Astrocyte (in vitro differentiated cells and primary cell): Measurements from ENCODE around the gene TRABD2A. TPM values are rescaled to one million over a fixed set of nuclear protein-coding genes. Genes with fewer than 3 reads are reported as not detected.

Source experiments
- DNase-seq: peaks from one replicate; pipeline ENCODE4 v3.0.0-alpha.2; 2010; ENCODE audit warnings: low read depth
- FAIRE-seq: peaks from 2 replicates; lab custom pipeline; 2011; peaks lifted over from hg19 to GRCh38; lab: Jason Lieb, UNC
- H2AFZ ChIP-seq: 2 replicates; pipeline ENCODE4 v1.6.0; 2012; ENCODE audit warnings: low read depth, low read length, inconsistent platforms
- H3K27ac ChIP-seq: 2 replicates; pipeline ENCODE4 v1.5.1; 2011; ENCODE audit warnings: low read depth, low read length, inconsistent platforms
- H3K27me3 ChIP-seq: 2 replicates; pipeline ENCODE4 v1.6.0; 2011; ENCODE audit warnings: low read length, inconsistent platforms; ENCODE audit not compliant: insufficient read depth
- H3K36me3 ChIP-seq: 2 replicates; pipeline ENCODE4 v1.5.1; 2011; ENCODE audit warnings: low read length, inconsistent platforms; ENCODE audit not compliant: insufficient read depth
- H3K4me1 ChIP-seq: 2 replicates; pipeline ENCODE4 v1.5.1; 2011; ENCODE audit warnings: low read length, inconsistent platforms; ENCODE audit not compliant: insufficient read depth
- H3K4me2 ChIP-seq: 2 replicates; pipeline ENCODE4 v1.6.0; 2012; ENCODE audit warnings: low read length, inconsistent platforms
- H3K4me3 ChIP-seq: 2 replicates; pipeline ENCODE4 v1.5.1; 2011; ENCODE audit warnings: low read depth, mild to moderate bottlenecking, low read length, inconsistent platforms; ENCODE audit not compliant: insufficient read depth
- H3K79me2 ChIP-seq: 2 replicates; pipeline ENCODE4 v1.6.0; 2012; ENCODE audit warnings: mild to moderate bottlenecking, low read length, inconsistent platforms; ENCODE audit not compliant: insufficient read depth
- H3K9ac ChIP-seq: 2 replicates; pipeline ENCODE4 v1.6.0; 2012; ENCODE audit warnings: mild to moderate bottlenecking, low read length, inconsistent platforms
- H3K9me3 ChIP-seq: 2 replicates; pipeline ENCODE4 v1.5.1; 2012; ENCODE audit warnings: low read depth, mild to moderate bottlenecking, low read length, inconsistent platforms; ENCODE audit not compliant: insufficient read depth
- H4K20me1 ChIP-seq: 2 replicates; pipeline ENCODE4 v1.6.0; 2012; ENCODE audit warnings: low read length, inconsistent platforms; ENCODE audit not compliant: insufficient read depth
- H3K27ac Mint-ChIP-seq: one replicate; pipeline ENCODE4 v1.8.0; 2021; ENCODE audit warnings: mild to moderate bottlenecking, mixed read lengths; ENCODE audit not compliant: unreplicated experiment
- H3K27me3 Mint-ChIP-seq: one replicate; pipeline ENCODE4 v1.8.0; 2021; ENCODE audit warnings: low read depth, mixed read lengths; ENCODE audit not compliant: unreplicated experiment
- H3K36me3 Mint-ChIP-seq: one replicate; pipeline ENCODE4 v1.8.0; 2021; ENCODE audit warnings: low read depth, mixed read lengths; ENCODE audit not compliant: unreplicated experiment
- H3K4me1 Mint-ChIP-seq: one replicate; pipeline ENCODE4 v1.8.0; 2021; ENCODE audit warnings: low read depth, mixed read lengths; ENCODE audit not compliant: unreplicated experiment
- H3K4me3 Mint-ChIP-seq: one replicate; pipeline ENCODE4 v1.8.0; 2021; ENCODE audit warnings: mild to moderate bottlenecking, moderate library complexity, mixed read lengths; ENCODE audit not compliant: unreplicated experiment
- H3K9me3 Mint-ChIP-seq: one replicate; pipeline ENCODE4 v1.8.0; 2021; ENCODE audit warnings: mild to moderate bottlenecking, mixed read lengths; ENCODE audit not compliant: unreplicated experiment
- EZH2 ChIP-seq: IDR thresholded peaks from 2 replicates; pipeline ENCODE4 v1.6.1; 2012; ENCODE audit warnings: mild to moderate bottlenecking, low read length, inconsistent platforms; ENCODE audit not compliant: insufficient read depth
- total RNA-seq: library from RNA; stranded (reverse); gene quantifications from 2 replicates; pipeline ENCODE4 v1.2.1, GENCODE V29; 2021
- TF ChIP-seq, protein P1 (sequence below): IDR thresholded peaks from 2 replicates; pipeline ENCODE4 v1.5.1; 2011; ENCODE audit warnings: low read depth, mild to moderate bottlenecking, inconsistent platforms, low read length, moderate library complexity; ENCODE audit not compliant: insufficient read depth

TRABD2A gene
- total RNA-seq, 1 donor from 2014 or later = 2.6 TPM

DNA sequence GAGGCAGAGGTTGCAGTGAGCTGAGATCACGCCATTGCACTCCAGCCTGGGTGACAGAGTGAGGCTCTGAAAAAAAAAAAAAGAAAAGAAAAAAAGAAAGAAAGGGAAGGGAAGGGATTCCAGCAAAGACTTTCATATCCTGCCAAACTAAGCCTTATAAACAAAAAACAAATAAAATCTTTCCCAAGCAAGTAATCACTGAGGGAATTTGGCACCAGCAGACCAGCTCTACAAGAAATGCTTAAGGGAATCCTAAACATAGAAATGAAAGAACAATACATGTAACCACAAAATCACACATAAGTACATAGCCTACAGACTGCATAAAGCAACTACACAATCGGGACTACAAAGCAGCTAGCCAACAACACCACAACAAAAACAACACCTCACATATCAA, 79.1 kb downstream of the TRABD2A start:
- H4K20me1 ChIP-seq = no peaks in the 10 kb centered on the region
- H3K27me3 ChIP-seq = no peaks in the 10 kb centered on the region
- H3K27me3 Mint-ChIP-seq = no peaks in the 10 kb centered on the region
- H3K4me2 ChIP-seq = no peak overlapping the region
- H3K9me3 ChIP-seq = no peaks in the 10 kb centered on the region
- H3K4me1 ChIP-seq = peaks cover 3% of the 10 kb centered on the region
- no peak overlapping the region for H2AFZ ChIP-seq
- no peak overlapping the region for H3K9ac ChIP-seq
- H3K4me1 Mint-ChIP-seq = peaks cover 3% of the 10 kb centered on the region
- H3K36me3 Mint-ChIP-seq = no peaks in the 10 kb centered on the region
- no peak overlapping the region for H3K27ac Mint-ChIP-seq
- TF ChIP-seq EZH2 = no peak
- TF ChIP-seq, protein P1, sequence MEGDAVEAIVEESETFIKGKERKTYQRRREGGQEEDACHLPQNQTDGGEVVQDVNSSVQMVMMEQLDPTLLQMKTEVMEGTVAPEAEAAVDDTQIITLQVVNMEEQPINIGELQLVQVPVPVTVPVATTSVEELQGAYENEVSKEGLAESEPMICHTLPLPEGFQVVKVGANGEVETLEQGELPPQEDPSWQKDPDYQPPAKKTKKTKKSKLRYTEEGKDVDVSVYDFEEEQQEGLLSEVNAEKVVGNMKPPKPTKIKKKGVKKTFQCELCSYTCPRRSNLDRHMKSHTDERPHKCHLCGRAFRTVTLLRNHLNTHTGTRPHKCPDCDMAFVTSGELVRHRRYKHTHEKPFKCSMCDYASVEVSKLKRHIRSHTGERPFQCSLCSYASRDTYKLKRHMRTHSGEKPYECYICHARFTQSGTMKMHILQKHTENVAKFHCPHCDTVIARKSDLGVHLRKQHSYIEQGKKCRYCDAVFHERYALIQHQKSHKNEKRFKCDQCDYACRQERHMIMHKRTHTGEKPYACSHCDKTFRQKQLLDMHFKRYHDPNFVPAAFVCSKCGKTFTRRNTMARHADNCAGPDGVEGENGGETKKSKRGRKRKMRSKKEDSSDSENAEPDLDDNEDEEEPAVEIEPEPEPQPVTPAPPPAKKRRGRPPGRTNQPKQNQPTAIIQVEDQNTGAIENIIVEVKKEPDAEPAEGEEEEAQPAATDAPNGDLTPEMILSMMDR = no peak
- peaks cover 5% of the 10 kb centered on the region for H3K9me3 Mint-ChIP-seq
- H3K36me3 ChIP-seq = no peaks in the 10 kb centered on the region
- DNase-seq (no peak), FAIRE-seq (no peak)
- H3K27ac ChIP-seq = no peak overlapping the region
- H3K4me3 Mint-ChIP-seq = no peak overlapping the region
- no peaks in the 10 kb centered on the region for H3K79me2 ChIP-seq
- H3K4me3 ChIP-seq = no peak overlapping the region

GRCh38 chr2:84800194-84800805, 80.6 kb downstream of the TRABD2A start:
- TF ChIP-seq EZH2 = no peak
- TF ChIP-seq, protein P1 = no peak
- no peak overlapping the region for H3K27ac Mint-ChIP-seq
- no peak overlapping the region for H3K4me3 ChIP-seq
- H3K36me3 Mint-ChIP-seq = no peaks in the 10 kb centered on the region
- no peaks in the 10 kb centered on the region for H3K79me2 ChIP-seq
- no peaks in the 10 kb centered on the region for H3K4me1 ChIP-seq
- H3K27me3 ChIP-seq = no peaks in the 10 kb centered on the region
- H3K27ac ChIP-seq = no peak overlapping the region
- H3K4me1 Mint-ChIP-seq = no peaks in the 10 kb centered on the region
- H3K9me3 ChIP-seq = no peaks in the 10 kb centered on the region
- H3K9ac ChIP-seq = no peak overlapping the region
- H3K36me3 ChIP-seq = no peaks in the 10 kb centered on the region
- H3K4me2 ChIP-seq = no peak overlapping the region
- DNase-seq (no peak), FAIRE-seq (no peak)
- no peaks in the 10 kb centered on the region for H4K20me1 ChIP-seq
- H3K27me3 Mint-ChIP-seq = no peaks in the 10 kb centered on the region
- H2AFZ ChIP-seq = no peak overlapping the region
- H3K9me3 Mint-ChIP-seq = peaks cover 5% of the 10 kb centered on the region
- H3K4me3 Mint-ChIP-seq = no peak overlapping the region

DNA sequence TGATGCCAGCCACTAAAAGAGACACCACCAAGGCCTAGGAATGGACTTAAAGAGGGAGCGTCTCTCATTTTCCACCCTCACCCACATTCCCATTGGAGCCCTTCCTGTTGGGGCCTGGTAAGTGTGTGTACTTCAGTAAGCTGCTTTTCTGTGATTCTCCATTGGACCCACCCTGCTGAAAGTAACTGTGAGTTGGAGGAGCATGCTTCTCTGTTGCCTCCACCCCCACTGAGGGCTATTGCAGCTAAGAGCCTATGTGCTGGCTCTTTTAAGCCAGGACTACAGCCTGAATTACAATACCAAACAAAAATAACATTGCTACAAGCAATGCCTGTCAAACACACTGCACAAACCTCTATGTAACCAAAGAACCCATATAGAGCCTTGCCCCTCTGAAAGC, 81.1 kb downstream of the TRABD2A start:
- Mint-ChIP-seq H3K27me3 (no peaks in the 10 kb centered on the region), H3K4me3 (no peak overlapping the region), H3K4me1 (no peaks in the 10 kb centered on the region), H3K36me3 (no peaks in the 10 kb centered on the region), H3K27ac (no peak overlapping the region), H3K9me3 (peaks cover 5% of the 10 kb centered on the region)
- H3K79me2 ChIP-seq = no peaks in the 10 kb centered on the region
- no peaks in the 10 kb centered on the region for H3K4me1 ChIP-seq
- H3K27me3 ChIP-seq = no peaks in the 10 kb centered on the region
- no peak overlapping the region for H3K4me3 ChIP-seq
- FAIRE-seq (no peak), DNase-seq (no peak)
- no peaks in the 10 kb centered on the region for H3K36me3 ChIP-seq
- H3K27ac ChIP-seq = no peak overlapping the region
- no peak for TF ChIP-seq EZH2
- TF ChIP-seq, protein P1 = no peak
- no peak overlapping the region for H3K4me2 ChIP-seq
- H3K9ac ChIP-seq = no peak overlapping the region
- H4K20me1 ChIP-seq = no peaks in the 10 kb centered on the region
- no peak overlapping the region for H2AFZ ChIP-seq
- no peaks in the 10 kb centered on the region for H3K9me3 ChIP-seq
